Tibial nerve (tissue), 4 donors: Measurements from ENCODE around the gene TNIK. TPM values are rescaled to one million over a fixed set of nuclear protein-coding genes. Genes with fewer than 3 reads are reported as not detected.

ENCODE experiments used
- DNase-seq, 2 donors: peaks; one replicate each; pipeline ENCODE4 v3.0.0-alpha.2; 2019; ENCODE audit warnings: low spot score in 2 of 2
- H3K27ac ChIP-seq, 4 donors: fragments of 200-600 bp; sonication (generic) in 3 of 4; one replicate each; pipeline ENCODE4 v1.5.1; 2017 to 2019; ENCODE audit warnings: mild to moderate bottlenecking in 1 of 4
- H3K27me3 ChIP-seq, 2 donors: fragments of 200-600 bp; sonication (generic) in 1 of 2; one replicate each; pipeline versions ENCODE4 v1.5.1 to v1.6.0; 2017 to 2019
- H3K36me3 ChIP-seq, 3 donors: fragments of 200-600 bp; sonication (generic); one replicate each; pipeline ENCODE4 v1.5.1; 2018 to 2019
- H3K4me1 ChIP-seq, 4 donors: fragments of 200-600 bp; sonication (generic) in 3 of 4; one replicate each; pipeline ENCODE4 v1.5.1; 2017 to 2019
- H3K4me3 ChIP-seq, 4 donors: fragments of 200-600 bp; sonication (generic) in 3 of 4; one replicate each; pipeline ENCODE4 v1.5.1; 2017 to 2019; ENCODE audit warnings: mild to moderate bottlenecking in 1 of 4, moderate library complexity in 1 of 4
- H3K9me3 ChIP-seq, 4 donors: fragments of 200-600 bp; sonication (generic) in 3 of 4; one replicate each; pipeline ENCODE4 v1.5.1; 2017 to 2019
- EP300 ChIP-seq, 2 donors: sonication (generic); formaldehyde crosslinking; IDR thresholded peaks; one replicate each; pipeline ENCODE4 v1.6.1; 2017; ENCODE audit warnings: antibody characterized with exemption in 2 of 2, mild to moderate bottlenecking in 1 of 2
- POLR2A ChIP-seq, 2 donors: fragments of 450-650 bp; IDR thresholded peaks; one replicate each; pipeline ENCODE4 v1.6.1; 2017; ENCODE audit warnings: antibody characterized with exemption in 2 of 2, mild to moderate bottlenecking in 2 of 2, moderate library complexity in 2 of 2
- WGBS, 2 donors: methylation state at CpG; one replicate each; pipeline ENCODE4 v1.1.5; 2018; 5-methylcytosine and 5-hydroxymethylcytosine counted together
- total RNA-seq, 4 donors: library from RNA; depleted of rRNA; stranded (reverse); fragments of >200 nt; gene quantifications; one replicate each; pipeline ENCODE4 v1.1.0, GENCODE V29; 2016
- TF ChIP-seq, protein P1 (sequence below), 5 experiments: fragments of 200-600 bp in 3 of 5; fragments of 450-650 bp in 2 of 5; sonication (generic) in 3 of 5; IDR thresholded peaks; one replicate each; pipeline ENCODE4 v1.5.1; 2016 to 2019; ENCODE audit warnings: antibody characterized with exemption in 5 of 5, mild to moderate bottlenecking in 3 of 5, moderate library complexity in 2 of 5

The TNIK gene
- total RNA-seq, 4 donors from 2014 or later = 5.4 to 11.1 (median 7.5) TPM

DNA sequence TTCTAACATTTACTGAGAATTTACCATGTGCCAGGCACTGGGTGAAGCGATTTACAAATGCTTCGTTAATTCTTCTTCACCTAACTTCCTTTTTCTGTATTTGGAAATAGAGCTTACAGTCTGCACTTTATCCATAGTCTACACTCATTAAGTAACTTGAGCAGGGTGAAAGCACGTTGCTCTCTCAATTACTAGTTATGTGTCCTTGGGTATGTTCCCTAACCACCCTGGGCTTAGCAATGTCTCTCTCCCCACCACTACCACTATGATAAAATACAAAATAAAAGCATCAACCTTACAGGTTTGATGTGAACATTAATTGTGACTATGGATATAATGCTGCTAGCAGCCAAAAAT lies 260.8 kb downstream of the TNIK start:
- Histone ChIP-seq H3K4me1 (no peaks in the 10 kb centered on the region), H3K4me3 (no peak overlapping the region), H3K36me3 (no peaks in the 10 kb centered on the region), H3K27ac (no peak overlapping the region), H3K9me3 (no peaks in the 10 kb centered on the region), H3K27me3 (no peaks in the 10 kb centered on the region)
- 76 to 78% methylated on average over 3 of the region's 3 CpGs for WGBS, 2 donors
- no peak for TF ChIP-seq EP300 (IDR thresholded peaks at IDR 0.05)
- TF ChIP-seq, protein P1, sequence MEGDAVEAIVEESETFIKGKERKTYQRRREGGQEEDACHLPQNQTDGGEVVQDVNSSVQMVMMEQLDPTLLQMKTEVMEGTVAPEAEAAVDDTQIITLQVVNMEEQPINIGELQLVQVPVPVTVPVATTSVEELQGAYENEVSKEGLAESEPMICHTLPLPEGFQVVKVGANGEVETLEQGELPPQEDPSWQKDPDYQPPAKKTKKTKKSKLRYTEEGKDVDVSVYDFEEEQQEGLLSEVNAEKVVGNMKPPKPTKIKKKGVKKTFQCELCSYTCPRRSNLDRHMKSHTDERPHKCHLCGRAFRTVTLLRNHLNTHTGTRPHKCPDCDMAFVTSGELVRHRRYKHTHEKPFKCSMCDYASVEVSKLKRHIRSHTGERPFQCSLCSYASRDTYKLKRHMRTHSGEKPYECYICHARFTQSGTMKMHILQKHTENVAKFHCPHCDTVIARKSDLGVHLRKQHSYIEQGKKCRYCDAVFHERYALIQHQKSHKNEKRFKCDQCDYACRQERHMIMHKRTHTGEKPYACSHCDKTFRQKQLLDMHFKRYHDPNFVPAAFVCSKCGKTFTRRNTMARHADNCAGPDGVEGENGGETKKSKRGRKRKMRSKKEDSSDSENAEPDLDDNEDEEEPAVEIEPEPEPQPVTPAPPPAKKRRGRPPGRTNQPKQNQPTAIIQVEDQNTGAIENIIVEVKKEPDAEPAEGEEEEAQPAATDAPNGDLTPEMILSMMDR (IDR thresholded peaks at IDR 0.05) = no peak
- no peak for TF ChIP-seq POLR2A (IDR thresholded peaks at IDR 0.05)
- no peak for DNase-seq

DNA sequence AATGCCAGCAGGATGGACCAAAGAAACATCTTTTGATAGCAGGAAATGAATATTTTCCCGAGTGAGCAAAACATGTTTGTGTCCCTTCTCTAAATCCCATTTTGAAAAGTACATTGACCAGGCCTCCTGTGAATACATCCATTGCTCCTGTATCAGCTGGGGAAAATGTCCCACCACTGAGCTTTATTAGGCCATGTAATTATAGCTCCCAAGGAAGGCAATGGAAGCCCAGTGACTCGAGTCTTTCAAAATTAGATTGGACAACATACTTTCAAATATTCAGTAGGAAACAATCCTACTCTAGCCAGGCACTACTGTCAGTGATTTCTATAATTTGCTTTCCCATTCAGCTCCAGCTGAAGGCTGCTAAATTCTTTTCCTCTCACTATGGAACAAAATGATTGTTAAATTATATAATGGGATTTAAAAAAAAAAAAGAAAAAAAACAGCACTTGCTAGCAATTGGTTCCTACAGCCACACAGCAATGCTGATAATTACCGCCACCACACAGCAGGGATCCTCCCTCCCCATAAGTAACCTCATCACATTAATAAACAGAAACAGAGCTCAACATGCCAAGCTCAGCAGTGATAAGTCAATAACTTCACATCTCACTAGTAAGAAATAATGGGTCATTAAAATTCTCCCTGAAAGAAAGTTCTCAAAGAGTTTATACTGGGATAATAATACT lies 261.3 kb downstream of the TNIK start:
- no peaks in the 10 kb centered on the region for H3K27me3 ChIP-seq
- H3K4me1 ChIP-seq = no peaks in the 10 kb centered on the region
- H3K36me3 ChIP-seq = no peaks in the 10 kb centered on the region
- WGBS, 2 donors = 70 to 73% methylated on average over 3 of the region's 3 CpGs
- H3K27ac ChIP-seq = no peak overlapping the region
- TF ChIP-seq EP300 (IDR thresholded peaks at IDR 0.05) (no peak), POLR2A (IDR thresholded peaks at IDR 0.05) (no peak)
- TF ChIP-seq, protein P1 (IDR thresholded peaks at IDR 0.05) = no peak
- no peaks in the 10 kb centered on the region for H3K9me3 ChIP-seq
- H3K4me3 ChIP-seq = no peak overlapping the region
- DNase-seq = no peak

- Histone ChIP-seq H3K27me3 (no peaks in the 10 kb centered on the region), H3K36me3 (no peaks in the 10 kb centered on the region), H3K4me3 (no peak overlapping the region), H3K9me3 (no peaks in the 10 kb centered on the region), H3K27ac (no peak overlapping the region), H3K4me1 (no peaks in the 10 kb centered on the region)
- 100% methylated on average over 1 of the region's 1 CpG for WGBS, 2 donors
- no peak for DNase-seq
- TF ChIP-seq EP300 (IDR thresholded peaks at IDR 0.05) (no peak), POLR2A (IDR thresholded peaks at IDR 0.05) (no peak)
- TF ChIP-seq, protein P1 (IDR thresholded peaks at IDR 0.05) = no peak
Measured at GRCh38 chr3:171195686-171196085, 264.5 kb downstream of the TNIK start.

DNA sequence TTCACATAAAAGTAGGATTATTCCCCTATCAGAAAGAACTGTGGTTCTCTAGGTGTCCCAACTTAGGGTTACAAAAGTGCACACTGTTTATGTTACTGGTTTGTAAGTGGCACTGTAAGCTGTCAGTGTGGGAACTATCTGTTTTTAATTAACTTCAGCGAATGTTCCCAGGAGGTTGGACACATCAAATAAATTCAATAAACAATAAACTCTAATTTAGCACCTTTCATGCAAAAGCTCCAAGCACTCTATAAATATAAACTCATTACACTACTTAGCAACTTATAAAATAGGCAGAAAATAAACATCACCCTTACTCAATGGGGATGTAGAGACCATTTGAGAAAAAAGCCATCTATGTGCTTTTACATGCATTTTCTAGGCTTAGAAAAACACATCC lies 265.2 kb downstream of the TNIK start:
- H3K9me3 ChIP-seq = no peaks in the 10 kb centered on the region
- no peaks in the 10 kb centered on the region for H3K27me3 ChIP-seq
- H3K4me3 ChIP-seq = no peak overlapping the region
- no peak for DNase-seq
- H3K4me1 ChIP-seq = no peaks in the 10 kb centered on the region
- H3K27ac ChIP-seq = no peak overlapping the region
- 76 to 81% methylated on average over 1 of the region's 1 CpG for WGBS, 2 donors
- H3K36me3 ChIP-seq = no peaks in the 10 kb centered on the region
- TF ChIP-seq, protein P1 (IDR thresholded peaks at IDR 0.05) = no peak

DNA sequence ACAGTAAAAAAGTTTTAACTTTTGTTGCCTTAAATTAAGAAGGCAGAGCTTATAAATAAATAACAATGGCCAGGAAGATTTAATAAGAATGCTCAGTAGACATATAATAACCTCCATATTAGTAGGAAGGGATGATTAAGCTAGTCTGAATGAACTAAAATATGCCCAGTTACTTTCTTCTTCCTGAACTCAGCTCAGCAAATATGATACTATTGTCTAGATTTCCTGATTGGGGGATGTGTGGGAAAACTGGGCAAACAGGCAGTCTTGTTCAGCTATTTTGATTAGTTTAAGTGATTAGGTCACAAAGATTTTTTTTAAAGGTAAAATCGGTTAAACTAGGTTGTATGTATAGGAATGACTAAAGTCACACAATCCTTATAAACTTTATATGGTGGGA lies 266.5 kb downstream of the TNIK start:
- no peaks in the 10 kb centered on the region for H3K27me3 ChIP-seq
- H3K27ac ChIP-seq = no peak overlapping the region
- H3K4me1 ChIP-seq = no peaks in the 10 kb centered on the region
- no peak for DNase-seq
- H3K36me3 ChIP-seq = no peaks in the 10 kb centered on the region
- 89 to 93% methylated on average over 1 of the region's 1 CpG for WGBS, 2 donors
- no peaks in the 10 kb centered on the region for H3K9me3 ChIP-seq
- H3K4me3 ChIP-seq = no peak overlapping the region
- TF ChIP-seq, protein P1 (IDR thresholded peaks at IDR 0.05) = no peak
- TF ChIP-seq EP300 (IDR thresholded peaks at IDR 0.05) = no peak
- TF ChIP-seq POLR2A (IDR thresholded peaks at IDR 0.05) = no peak
